Measurements from ENCODE around the gene PRADC1. TPM values are rescaled to one million over a fixed set of nuclear protein-coding genes. Genes with fewer than 3 reads are reported as not detected.

PRADC1 gene
- total RNA-seq, 1 experiment from 2014 or later = 8.6 TPM

- intact Hi-C loops (cut with micrococcal nuclease) = no loop called here
- Histone ChIP-seq H3K36me3 (ENCODE audit: control insufficient read depth in 1 of 2, insufficient read depth in 2 of 2, low read length in 2 of 2) (peaks cover 80 to 88% of the 10 kb centered on the region in 2 experiments), H3K27me3 (ENCODE audit: insufficient read depth, low read length) (no peaks in the 10 kb centered on the region), H3K4me1 (ENCODE audit: control insufficient read depth in 1 of 2, insufficient read depth in 2 of 2, low read length in 2 of 2) (no peaks in the 10 kb centered on the region), H3K9me3 (ENCODE audit: control insufficient read depth in 1 of 2, insufficient read depth in 1 of 2, low read depth in 1 of 2, low read length in 2 of 2) (no peaks in the 10 kb centered on the region), H3K9ac (ENCODE audit: low read length) (no peak overlapping the region), H3K4me2 (ENCODE audit: low read length) (no peak overlapping the region), H3K79me2 (ENCODE audit: insufficient read depth, low read length) (peaks cover 77% of the 10 kb centered on the region), H3K4me3 (replicated peaks in 1 of 2; ENCODE audit: low read depth in 1 of 2, low read length in 2 of 2) (no peak overlapping the region), H3K9me2 (ENCODE audit: insufficient read depth) (no peaks in the 10 kb centered on the region), H2AFZ (ENCODE audit: low read depth, low read length, poor library complexity, severe bottlenecking) (no peak overlapping the region), H4K20me1 (ENCODE audit: insufficient read depth) (peaks cover 32% of the 10 kb centered on the region; the same call in 1 of the 2 replicates), H3K27ac (ENCODE audit: low read depth, low read length) (no peak overlapping the region)
- no TSS peak for BruUV-seq (replicated peaks)
- DNase-seq (ENCODE audit: low read depth, low spot score) = no peak
- TF ChIP-seq ZFX (IDR thresholded peaks at IDR 0.05) (no peak), CEBPB (IDR thresholded peaks at IDR 0.05; ENCODE audit: low read depth) (no peak), RAD21 (IDR thresholded peaks at IDR 0.05; ENCODE audit: low read depth) (no peak), ZNF274 (IDR thresholded peaks at IDR 0.05; ENCODE audit: low read depth, low read length) (no peak), REST (IDR thresholded peaks at IDR 0.05; ENCODE audit: low read depth) (no peak), POLR2A (IDR thresholded peaks at IDR 0.05; ENCODE audit: borderline replicate concordance, extremely low read depth, insufficient read depth, insufficient read length) (no peak), JUND (IDR thresholded peaks at IDR 0.05) (no peak), POLR2AphosphoS5 (IDR thresholded peaks at IDR 0.05; ENCODE audit: low read depth, low read length) (no peak), ATF3 (IDR thresholded peaks at IDR 0.05) (no peak), CBX3 (IDR thresholded peaks at IDR 0.05; ENCODE audit: low read depth) (no peak), ELF1 (IDR thresholded peaks at IDR 0.05; ENCODE audit: borderline replicate concordance, low read depth) (no peak)
- no peak for ATAC-seq
- ChIA-PET RAD21 (ENCODE audit: low non-redundant PET in 1 of 2, low total read pairs in 2 of 2, uncharacterized antibody in 2 of 2, unreplicated experiment in 2 of 2) (no interaction called here), POLR2A (interaction anchor here (0.6 to 1.4 kb wide), 2 partner anchors 13 to 14 kb away, joined by 3 to 4 read pairs; partner anchors contain the start of genes CCT7 and PRADC1), CTCF (no interaction called here)
Measured at GRCh38 chr2:73246850-73247249, 13.8 kb upstream of the PRADC1 start.

Measured in HCT116 (cell line).